ENCODE data around the gene WDR1.

GRCh38 chr4:10063544-10064300, 52.9 kb downstream of the WDR1 start:
- no peak for TF ChIP-seq POLR2A (IDR thresholded peaks at IDR 0.05)
- TF ChIP-seq CTCF (IDR thresholded peaks at IDR 0.05) = peak; percentile 48 to 54 (median 49)

Data from testis (tissue), 2 donors.